ENCODE results near the gene IFT81. TPM values are rescaled to one million over a fixed set of nuclear protein-coding genes. Genes with fewer than 3 reads are reported as not detected.

The IFT81 gene
- total RNA-seq (2021; ENCODE audit: unreplicated experiment): 15.5 TPM
- 9.1 TPM for polyA plus RNA-seq (2012; ENCODE audit: insufficient read length)
- percentile 68 among the genes with signal in this experiment for Bru-seq, nascent RNA
- BruChase-seq, experiment 1, labeled RNA remaining after a 2-hour chase: percentile 58 among the genes with signal in this experiment
- BruChase-seq, experiment 2, labeled RNA remaining after a 6-hour chase: percentile 62 among the genes with signal in this experiment
- long read RNA-seq, transcript IFT81-209 (19 exons, 2,710 nt): minor isoform, 10 of 52 reads
- long read RNA-seq, transcript IFT81-201 (19 exons, 3,108 nt): major isoform, 20 of 52 reads
- long read RNA-seq, partial matches to known transcripts: 8 of 52 reads
- long read RNA-seq, other reads (novel, unspliced or antisense): 12 of 52 reads

GRCh38 chr12:110124269-110124995, at the start of gene IFT81:
Gene IFT81 (plus strand): TSS chr12:110124357. CDS start chr12:110127381, 3,024 bp downstream.
- DNase-seq (ENCODE audit: low read depth, low spot score): peak; percentile 30
- Histone ChIP-seq H3K4me1 (ENCODE audit: control insufficient read depth, insufficient read depth, low read length) (peaks cover 4% of the 10 kb centered on the region; the same call in 1 of the 2 replicates), H3K36me3 (ENCODE audit: control insufficient read depth, insufficient read depth, low read length) (peaks cover 2% of the 10 kb centered on the region; the same call in 1 of the 2 replicates), H3K27ac (ENCODE audit: low read length) (peak within 1 kb of the TSS; percentile 89), H3K27me3 (ENCODE audit: control insufficient read depth, insufficient read depth, low read length) (no peaks in the 10 kb centered on the region), H3K9me3 (ENCODE audit: control insufficient read depth, insufficient read depth, low read depth, low read length) (no peaks in the 10 kb centered on the region), H3K4me3 (ENCODE audit: low read depth in 2 of 2, low read length in 2 of 2) (peak within 1 kb of the TSS; percentile 83 to 95)
- intact Hi-C loops (cut with micrococcal nuclease; ENCODE audit: unreplicated experiment) (no loop called here), in situ Hi-C loops (cut with HindIII; ENCODE audit: low pct_unique_long_range_greater_than_20kb, low sequenced_read_pairs) (no loop called here)
- POLR2A ChIA-PET: interaction anchor here (0.5 to 0.7 kb wide), 4 partner anchors 10 to 1046 kb away, joined by 3 to 4 read pairs (median 4); no protein-coding TSS in a partner anchor
- TSS peak; percentile 93 for BruUV-seq (replicated peaks)
- CTCF ChIA-PET: interaction anchor here (1.1 kb wide), 1 partner anchor 12 kb away, joined by 4 read pairs; no protein-coding TSS in a partner anchor
- peak; percentile 98 for ATAC-seq
- TF ChIP-seq TCF7L2 (IDR thresholded peaks at IDR 0.05; ENCODE audit: low read depth, low read length) (no peak), SIN3A (IDR thresholded peaks at IDR 0.05; ENCODE audit: borderline replicate concordance, insufficient read depth, low read depth, low read length) (peak; percentile 78; the same call in 1 of the 2 replicates), REST (IDR thresholded peaks at IDR 0.05; ENCODE audit: insufficient read depth in 1 of 2, low read depth in 2 of 2, low read length in 1 of 2) (no peak), POLR2AphosphoS5 (IDR thresholded peaks at IDR 0.05; ENCODE audit: low read depth, low read length) (peak; percentile 52; the same call in 1 of the 2 replicates)
- TF ChIP-seq, protein P1, sequence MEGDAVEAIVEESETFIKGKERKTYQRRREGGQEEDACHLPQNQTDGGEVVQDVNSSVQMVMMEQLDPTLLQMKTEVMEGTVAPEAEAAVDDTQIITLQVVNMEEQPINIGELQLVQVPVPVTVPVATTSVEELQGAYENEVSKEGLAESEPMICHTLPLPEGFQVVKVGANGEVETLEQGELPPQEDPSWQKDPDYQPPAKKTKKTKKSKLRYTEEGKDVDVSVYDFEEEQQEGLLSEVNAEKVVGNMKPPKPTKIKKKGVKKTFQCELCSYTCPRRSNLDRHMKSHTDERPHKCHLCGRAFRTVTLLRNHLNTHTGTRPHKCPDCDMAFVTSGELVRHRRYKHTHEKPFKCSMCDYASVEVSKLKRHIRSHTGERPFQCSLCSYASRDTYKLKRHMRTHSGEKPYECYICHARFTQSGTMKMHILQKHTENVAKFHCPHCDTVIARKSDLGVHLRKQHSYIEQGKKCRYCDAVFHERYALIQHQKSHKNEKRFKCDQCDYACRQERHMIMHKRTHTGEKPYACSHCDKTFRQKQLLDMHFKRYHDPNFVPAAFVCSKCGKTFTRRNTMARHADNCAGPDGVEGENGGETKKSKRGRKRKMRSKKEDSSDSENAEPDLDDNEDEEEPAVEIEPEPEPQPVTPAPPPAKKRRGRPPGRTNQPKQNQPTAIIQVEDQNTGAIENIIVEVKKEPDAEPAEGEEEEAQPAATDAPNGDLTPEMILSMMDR (IDR thresholded peaks at IDR 0.05): no peak

GRCh38 chr12:110075880-110076279, 48.3 kb upstream of the IFT81 start:
- H3K9me3 ChIP-seq (ENCODE audit: control insufficient read depth, insufficient read depth, low read depth, low read length): no peaks in the 10 kb centered on the region
- no peak for ATAC-seq
- no peaks in the 10 kb centered on the region for H3K36me3 ChIP-seq (ENCODE audit: control insufficient read depth, insufficient read depth, low read length)
- DNase-seq (ENCODE audit: low read depth, low spot score): no peak
- H3K27ac ChIP-seq (ENCODE audit: low read length): no peak overlapping the region
- intact Hi-C loops (cut with micrococcal nuclease; ENCODE audit: unreplicated experiment): no loop called here
- no peaks in the 10 kb centered on the region for H3K4me1 ChIP-seq (ENCODE audit: control insufficient read depth, insufficient read depth, low read length)
- no peaks in the 10 kb centered on the region for H3K27me3 ChIP-seq (ENCODE audit: control insufficient read depth, insufficient read depth, low read length)
- ChIA-PET POLR2A (interaction anchor here (0.7 kb wide), 1 partner anchor 16 kb away, joined by 19 read pairs; no protein-coding TSS in a partner anchor), CTCF (no interaction called here)
- TF ChIP-seq, protein P1 (IDR thresholded peaks at IDR 0.05): no peak
- TF ChIP-seq REST (IDR thresholded peaks at IDR 0.05; ENCODE audit: insufficient read depth in 1 of 2, low read depth in 2 of 2, low read length in 1 of 2) (no peak), SIN3A (IDR thresholded peaks at IDR 0.05; ENCODE audit: borderline replicate concordance, insufficient read depth, low read depth, low read length) (no peak), TCF7L2 (IDR thresholded peaks at IDR 0.05; ENCODE audit: low read depth, low read length) (no peak)
- no TSS peak for BruUV-seq (replicated peaks)
- in situ Hi-C loops (cut with HindIII; ENCODE audit: low pct_unique_long_range_greater_than_20kb, low sequenced_read_pairs): no loop called here
- no peak overlapping the region for H3K4me3 ChIP-seq (ENCODE audit: low read depth in 2 of 2, low read length in 2 of 2)

Measured in Panc1 (cell line).